Measurements from ENCODE around the gene GJA1.
"Not testable (repeated sequence)": the region's sequence is repeated elsewhere in the genome, so short reads cannot be mapped to it uniquely, and the experiment has no call there.

GJA1 gene

DNA sequence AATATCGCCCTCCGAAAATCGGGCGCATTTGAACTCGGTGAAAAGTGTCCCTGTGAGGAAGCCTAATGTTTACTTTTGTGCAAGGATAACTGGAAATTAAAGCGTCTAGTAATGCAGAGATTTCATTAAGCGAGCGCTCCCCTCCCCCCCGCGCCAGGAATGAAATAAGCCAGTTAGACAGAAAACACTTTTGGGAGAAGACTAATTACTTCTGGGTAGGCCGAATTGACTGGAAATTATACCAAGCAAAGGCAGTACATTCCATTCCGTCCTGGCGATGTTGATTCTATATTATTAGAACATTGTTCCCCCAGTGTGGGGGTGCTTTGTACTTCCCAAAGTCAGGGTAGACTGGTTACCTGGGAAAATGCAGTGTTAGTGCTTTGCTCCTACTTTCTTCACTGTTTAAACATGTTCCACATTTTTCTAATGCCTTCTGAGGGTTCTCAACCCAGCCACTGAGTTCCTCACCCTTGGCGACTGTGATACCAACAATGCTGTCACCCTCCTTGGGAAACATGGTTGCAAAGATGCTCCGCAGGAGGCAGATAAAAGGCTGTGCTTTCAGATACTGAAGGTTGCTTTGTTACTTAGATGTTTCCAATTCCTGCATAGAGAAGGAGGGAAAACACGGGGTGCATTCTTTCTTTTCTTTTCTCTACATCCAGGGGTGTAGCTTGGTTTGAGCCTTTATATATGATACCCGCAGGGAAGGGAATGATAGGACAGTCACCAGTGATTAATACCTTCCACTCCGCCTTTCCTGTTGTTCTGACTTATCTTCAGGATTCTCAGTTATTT, 2.6 kb downstream of the GJA1 start:
- no peak for DNase-seq

DNA sequence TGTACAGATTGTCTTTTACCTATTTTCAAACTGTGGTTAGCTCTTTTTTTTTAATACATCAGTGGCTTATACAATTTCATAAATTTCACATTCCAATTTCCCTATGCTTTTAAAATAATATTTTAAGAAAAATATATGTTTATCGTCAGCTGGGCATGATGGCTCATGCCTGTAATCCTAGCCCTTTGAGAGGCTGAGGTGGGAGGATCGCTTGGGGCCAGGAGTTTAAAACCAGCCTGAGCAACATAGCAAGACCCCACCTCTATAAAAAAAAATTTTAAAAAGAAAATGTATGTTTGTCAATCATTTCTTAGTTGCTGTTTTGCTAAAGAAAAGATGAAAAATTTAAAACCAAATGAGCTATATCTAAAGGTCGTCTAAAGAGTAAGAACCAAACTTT, 3.4 kb downstream of the GJA1 start:
- no peak for DNase-seq

DNA sequence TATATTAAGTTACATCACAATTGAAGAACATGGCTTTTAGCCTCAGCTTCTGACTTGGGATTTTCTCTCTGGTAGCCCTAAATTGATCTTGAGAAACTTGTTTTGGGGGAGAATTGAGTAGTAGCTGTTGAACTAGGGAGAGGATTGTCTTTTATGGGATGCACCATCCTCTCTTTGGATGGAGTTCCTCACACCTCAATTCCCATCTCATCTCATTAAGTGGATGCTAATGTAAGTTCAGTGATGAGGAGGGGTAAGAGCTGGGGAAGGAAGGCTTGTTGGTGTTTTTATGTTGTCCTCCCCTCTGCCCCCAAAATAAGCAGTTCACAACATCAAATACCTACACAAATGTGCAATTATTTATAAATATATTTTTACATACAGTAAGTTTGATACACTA, 4.0 kb downstream of the GJA1 start:
- no peak for DNase-seq

DNA sequence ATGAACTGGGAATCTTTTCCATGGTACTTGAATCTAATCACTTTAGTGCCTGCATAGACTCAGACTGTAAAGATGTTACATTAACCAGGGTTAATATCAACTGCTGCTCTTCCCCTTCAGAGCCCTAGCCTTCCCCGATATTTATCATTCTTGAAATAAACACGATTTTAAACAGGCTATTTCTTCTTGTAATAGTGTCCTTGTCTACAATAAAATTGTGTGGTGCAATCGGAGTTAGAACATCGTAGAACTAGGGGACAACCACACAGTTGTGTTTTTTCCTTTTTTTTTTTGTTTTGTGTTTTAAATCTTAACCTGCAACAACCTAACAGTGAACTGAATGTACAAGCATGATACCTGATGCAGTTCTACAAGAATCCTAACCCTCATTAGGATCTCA, 4.5 kb downstream of the GJA1 start:
- DNase-seq = no peak

DNA sequence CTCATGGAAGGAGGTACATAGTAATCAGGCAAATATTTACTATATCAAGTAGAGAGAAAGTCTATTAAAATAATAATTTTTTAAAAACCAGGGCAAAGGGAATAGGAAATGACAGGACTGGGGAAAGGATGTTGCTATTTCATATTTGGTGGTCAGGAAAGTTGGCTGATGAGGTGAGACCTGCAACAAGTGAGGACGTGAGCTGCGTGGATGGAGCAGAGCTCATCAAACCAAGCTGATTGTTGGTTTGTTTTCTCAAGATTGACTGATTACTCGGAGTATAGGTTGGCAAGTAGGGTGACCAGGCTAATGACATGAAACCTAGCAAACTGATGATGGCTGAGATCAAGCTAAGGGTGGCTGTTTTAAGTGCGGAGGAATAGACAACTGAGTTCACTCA, 6.0 kb downstream of the GJA1 start:
- no peak for DNase-seq

DNA sequence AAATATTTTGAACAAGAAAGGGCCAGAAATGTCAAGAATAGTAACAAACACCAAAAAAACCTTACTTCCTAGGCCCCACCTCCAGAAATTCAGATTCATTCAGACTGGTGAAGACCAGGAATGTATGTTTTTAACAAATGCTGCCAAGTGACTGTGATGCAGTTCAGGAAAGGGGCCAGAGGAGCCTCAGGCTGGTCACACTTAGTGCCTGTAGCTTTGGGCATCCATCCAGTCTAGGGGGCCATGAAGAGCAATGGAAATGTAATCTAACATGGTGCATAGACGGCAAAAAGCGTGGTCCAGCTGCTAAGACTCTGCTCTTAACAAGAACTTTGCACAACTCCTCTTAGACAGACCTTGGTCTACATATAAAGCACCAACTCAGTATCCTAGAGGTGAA, 7.1 kb downstream of the GJA1 start:
- DNase-seq = no peak

DNA sequence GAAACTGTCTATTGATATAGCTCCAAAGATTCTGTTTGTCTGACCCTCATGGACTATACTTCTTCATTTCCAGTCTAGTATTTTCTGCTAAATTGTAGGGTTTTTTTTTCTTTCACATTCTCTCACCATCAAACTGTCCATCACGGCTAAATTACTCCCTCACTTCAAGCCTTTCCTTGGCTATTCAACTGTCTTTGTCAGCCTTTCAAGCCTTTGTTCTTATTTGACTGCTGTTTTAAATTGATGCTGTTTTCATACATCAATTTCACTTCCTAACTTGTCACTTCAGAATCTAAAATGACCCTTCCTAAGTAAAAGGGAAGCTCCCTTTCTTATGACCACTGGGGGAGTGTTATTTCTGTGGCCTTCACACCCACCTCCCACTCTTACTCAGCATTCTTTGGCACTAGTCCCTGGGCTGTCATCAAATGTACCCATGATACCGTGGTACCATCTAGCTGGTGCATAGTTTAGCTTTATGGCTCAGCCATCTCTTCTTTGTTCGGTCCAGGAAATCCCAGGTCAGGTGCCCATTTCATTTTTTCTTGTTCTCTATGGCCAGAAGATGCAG, 8.6 kb downstream of the GJA1 start:
- DNase-seq = no peak

DNA sequence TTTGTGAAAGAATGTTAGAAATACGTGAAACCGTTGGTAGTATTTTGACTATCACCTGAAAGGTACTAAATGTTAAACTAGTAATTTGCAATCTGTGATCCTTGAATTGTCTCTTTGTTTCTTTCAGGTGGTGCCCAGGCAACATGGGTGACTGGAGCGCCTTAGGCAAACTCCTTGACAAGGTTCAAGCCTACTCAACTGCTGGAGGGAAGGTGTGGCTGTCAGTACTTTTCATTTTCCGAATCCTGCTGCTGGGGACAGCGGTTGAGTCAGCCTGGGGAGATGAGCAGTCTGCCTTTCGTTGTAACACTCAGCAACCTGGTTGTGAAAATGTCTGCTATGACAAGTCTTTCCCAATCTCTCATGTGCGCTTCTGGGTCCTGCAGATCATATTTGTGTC, 11.3 kb downstream of the GJA1 start:
- DNase-seq = not testable (repeated sequence)

DNA sequence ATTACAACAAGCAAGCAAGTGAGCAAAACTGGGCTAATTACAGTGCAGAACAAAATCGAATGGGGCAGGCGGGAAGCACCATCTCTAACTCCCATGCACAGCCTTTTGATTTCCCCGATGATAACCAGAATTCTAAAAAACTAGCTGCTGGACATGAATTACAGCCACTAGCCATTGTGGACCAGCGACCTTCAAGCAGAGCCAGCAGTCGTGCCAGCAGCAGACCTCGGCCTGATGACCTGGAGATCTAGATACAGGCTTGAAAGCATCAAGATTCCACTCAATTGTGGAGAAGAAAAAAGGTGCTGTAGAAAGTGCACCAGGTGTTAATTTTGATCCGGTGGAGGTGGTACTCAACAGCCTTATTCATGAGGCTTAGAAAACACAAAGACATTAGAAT, 12.3 kb downstream of the GJA1 start:
- not testable (repeated sequence) for DNase-seq

DNA sequence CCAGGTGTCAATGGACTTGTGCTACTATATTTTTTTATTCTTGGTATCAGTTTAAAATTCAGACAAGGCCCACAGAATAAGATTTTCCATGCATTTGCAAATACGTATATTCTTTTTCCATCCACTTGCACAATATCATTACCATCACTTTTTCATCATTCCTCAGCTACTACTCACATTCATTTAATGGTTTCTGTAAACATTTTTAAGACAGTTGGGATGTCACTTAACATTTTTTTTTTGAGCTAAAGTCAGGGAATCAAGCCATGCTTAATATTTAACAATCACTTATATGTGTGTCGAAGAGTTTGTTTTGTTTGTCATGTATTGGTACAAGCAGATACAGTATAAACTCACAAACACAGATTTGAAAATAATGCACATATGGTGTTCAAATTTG, 13.1 kb downstream of the GJA1 start:
- DNase-seq = not testable (repeated sequence)

DNA sequence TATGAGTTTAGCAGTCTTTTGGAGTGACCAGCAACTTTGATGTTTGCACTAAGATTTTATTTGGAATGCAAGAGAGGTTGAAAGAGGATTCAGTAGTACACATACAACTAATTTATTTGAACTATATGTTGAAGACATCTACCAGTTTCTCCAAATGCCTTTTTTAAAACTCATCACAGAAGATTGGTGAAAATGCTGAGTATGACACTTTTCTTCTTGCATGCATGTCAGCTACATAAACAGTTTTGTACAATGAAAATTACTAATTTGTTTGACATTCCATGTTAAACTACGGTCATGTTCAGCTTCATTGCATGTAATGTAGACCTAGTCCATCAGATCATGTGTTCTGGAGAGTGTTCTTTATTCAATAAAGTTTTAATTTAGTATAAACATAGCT, 13.9 kb downstream of the GJA1 start:
- DNase-seq = no peak

DNA sequence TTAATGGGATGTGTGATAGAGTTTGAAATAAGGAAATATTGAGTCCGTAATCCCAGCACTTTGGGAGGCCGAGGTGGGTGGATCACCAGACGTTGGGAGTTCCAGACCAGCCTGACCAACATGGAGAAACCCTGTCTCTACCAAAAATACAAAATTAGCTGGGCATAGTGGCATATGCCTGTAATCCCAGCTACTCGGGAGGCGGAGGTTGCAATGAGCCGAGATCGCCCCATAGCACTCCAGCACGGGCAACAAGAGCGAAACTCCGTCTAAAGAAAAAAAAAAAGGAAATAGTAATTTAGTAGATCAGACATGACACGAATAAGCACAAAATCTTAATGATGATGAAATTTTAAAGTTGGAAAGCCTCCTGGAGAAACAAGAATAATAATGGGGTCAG, 14.8 kb downstream of the GJA1 start:
- DNase-seq = no peak

DNA sequence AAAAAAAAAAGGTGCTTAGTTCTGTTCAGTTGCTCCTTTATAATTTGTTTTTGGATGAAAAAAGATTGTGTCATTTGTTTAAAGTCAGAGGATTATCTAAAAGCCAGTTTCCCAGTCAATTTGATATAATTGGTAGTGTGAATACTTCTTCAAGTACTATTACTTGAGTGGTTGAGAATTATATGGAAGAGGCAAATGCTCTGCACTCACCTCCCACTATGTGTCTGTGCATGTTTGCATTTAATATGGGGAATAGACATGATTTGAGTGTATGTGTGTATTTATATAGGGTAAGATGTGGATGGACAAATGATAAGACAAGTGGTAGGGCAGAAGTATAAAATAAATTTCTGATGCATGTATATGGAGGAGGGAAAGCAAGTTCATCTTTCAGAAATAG, 15.8 kb downstream of the GJA1 start:
- DNase-seq = no peak

DNA sequence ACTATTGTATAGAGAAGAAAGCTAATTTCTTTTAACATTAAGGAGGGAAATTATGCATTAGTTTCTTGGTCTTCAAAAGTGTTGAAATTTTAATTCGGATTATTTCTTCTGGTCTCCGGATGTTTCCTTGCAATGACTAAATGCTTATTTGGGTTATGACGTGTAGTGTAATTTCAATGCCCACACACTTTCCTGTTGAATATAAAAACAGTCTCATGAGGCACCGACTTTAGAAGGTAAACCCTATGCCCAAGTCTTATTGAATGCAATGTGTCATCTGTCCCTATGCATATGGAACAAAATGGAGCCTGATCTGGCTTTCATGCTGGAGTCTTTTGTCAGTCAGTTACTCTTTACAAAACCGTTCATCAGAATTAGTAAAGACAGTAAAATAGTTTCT, 17.7 kb downstream of the GJA1 start:
- DNase-seq = no peak

DNA sequence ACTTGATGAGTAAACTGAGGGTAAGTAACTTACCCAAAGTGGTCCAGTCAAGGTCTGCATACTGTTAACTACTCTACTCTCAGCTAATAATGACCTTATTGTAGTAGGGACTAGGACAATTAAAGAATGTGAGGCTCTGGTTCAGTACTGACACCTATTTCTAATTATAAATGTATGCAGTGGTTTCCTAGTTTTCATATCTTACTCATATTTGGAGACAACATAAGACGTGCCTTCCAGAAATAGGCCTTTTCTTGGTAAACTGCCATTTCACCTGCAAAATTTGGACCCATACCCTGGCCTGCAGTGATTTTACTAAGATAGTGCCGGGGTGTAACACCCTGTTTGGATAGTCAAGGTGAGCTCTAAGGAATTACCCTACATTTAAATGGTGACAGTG, 24.7 kb downstream of the GJA1 start:
- no peak for DNase-seq

DNA sequence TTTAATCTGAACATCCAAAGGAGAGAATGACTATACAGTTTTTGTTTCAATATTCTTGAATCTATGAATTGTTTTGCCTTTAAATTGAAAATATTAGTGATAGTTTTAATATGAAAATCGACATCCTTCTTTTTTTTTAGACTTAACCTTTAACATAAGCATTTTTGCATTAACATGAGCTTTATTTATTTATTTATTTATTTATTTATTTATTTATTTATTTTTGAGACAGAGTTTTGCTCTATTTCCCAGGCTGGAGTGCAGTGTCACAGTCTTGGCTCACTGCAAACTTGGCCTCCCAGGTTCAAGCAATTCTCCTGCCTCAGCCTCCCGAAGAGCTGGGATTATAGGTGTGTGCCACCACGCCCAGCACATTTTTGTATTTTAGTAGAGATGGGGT, 27.6 kb downstream of the GJA1 start:
- no peak for DNase-seq

DNA sequence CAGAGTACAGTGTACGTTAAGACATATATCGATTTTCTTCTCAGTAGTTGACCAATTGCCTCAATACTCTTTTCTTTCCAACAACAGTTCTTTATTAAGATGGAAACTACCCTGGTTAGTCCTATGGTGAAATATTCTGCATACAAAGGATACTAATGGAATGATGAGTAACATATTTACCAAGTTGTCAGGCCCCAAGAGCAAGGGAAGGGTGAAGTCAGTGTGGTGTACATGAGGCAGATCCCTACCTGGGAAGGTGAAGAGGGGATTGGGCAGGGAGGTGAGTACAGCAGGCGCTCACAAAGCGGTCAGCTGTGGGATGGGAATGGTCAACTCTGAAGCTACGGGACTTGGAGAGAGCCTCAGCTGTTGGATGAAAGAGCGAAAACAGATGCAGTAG, 29.7 kb downstream of the GJA1 start:
- no peak for DNase-seq

DNA sequence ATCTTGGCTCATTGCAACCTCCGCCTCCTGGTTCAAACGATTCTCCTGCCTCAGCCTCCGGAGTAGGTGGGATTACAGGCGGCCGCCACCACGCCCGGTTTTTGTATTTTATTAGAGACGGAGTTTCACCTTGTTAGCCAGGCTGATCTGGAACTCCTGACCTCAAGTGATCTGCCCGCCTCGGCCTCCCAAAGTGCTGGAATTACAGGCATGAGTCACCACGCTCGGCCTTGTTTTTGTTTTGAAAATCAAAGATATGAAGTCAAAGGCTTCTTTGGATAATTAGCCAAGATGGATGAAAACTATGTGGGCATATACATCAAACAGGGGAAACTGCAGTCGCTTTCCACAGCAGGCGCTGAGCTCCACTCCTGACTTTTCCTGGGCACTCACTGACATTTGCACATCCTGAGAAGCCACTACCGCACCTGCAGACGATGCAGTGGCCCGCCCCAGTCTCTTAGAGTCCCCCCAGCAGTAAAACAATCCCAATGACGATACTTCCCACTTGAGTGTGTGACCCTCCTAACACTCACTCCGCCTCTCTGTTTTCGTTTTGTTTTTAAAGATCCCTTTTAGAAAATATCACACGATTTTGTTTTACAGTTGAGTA, 44.1 kb downstream of the GJA1 start:
- no peak for DNase-seq

DNA sequence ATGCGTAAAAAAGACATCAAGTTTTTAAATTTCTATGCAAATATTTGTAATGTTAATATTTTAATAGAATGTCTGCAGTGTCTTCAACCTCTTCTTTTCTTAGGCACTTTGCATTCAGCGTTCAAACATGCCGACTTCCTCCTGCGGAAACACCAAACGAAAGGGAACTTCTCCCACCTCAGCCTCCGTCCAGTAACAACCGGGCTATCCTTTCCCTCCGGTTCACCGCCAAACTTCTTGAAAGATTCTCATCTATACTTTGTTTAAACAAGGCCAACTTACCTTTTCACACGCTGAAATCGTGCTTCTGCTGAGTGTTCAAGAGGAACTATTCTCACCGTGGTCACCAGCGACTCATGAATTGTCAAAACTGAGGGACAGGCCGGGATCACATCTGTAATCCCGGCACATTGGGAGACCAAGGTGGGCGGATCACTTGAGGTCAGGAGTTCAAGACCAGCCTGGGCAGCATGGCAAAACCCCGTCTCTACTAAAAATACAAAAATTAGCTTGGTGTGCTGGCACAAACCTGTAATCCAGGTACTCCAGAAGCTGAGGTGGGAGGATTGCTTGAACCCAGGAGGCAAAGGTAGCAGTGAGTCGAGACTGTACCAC, 44.8 kb downstream of the GJA1 start:
- DNase-seq = no peak

DNA sequence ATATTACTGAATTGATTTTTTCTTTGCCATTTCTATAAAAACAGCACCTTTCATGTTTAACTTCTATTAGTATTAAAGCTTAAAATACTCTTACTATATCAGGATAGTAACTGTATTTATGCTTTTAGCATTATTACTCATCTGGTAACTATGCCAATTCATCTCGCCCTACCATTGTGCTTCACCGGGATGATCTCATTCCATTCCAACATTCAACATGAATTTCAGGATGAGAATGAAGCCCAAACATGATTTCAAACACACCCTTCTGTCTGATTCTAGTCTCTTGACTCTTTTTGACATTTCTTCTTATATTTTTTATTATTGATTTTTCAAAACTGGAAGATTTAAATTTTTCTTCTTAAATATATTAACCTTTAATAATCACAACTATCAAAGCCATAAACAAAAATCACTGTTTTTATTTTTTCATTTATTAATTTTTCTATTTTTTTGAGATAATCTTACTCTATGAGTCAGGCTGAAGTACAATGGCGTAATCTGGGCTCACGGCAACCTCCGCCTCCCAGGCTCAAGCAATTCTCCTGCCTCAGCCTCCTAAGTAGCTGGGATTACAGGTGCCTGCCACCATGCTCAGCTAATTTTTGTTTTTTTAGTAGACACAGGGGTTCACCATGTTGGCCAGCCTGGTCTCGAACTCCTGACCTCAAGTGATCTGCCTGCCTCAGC, 46.7 kb downstream of the GJA1 start:
- no peak for DNase-seq

DNA sequence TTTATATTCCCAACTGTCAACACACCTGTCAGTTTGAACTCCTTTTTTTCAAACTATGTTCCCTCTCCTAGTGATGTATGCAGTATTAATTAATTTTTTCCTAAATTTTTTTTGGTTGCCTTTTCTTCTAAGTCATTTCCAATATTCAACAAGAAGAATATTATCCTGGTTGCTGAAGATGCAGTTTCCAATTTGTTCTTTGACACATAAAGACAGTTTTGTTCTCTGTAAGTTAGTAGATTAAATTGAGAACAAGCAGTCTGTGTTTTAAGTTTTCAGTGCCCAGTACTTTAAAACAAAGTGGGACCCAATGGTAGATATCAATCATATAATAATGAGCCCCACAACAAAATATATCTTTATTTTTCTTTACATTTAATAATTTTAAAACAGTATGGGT, 47.3 kb downstream of the GJA1 start:
- DNase-seq = no peak

DNA sequence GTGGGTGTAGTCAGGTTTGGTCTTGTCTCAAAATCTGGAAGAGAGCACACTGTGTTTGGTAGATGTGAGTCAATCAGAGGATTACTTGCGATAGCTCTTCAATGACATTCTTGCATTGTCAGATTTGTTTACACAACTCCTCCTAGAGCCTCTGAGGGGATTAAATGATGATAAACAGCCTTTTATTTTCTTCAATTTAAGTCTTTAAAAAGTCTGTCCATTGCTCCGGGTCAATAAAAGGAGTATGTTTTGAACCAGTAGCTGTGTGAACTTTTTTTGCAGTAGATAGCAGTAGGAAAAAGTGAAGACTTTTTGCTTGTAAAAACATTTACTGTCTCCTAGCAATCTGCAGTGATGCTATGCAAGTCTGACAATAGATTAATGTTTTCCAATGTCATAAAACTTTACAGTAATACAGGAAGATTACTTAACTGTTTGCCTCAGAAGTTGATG, 49.9 kb downstream of the GJA1 start:
- DNase-seq = no peak

DNA sequence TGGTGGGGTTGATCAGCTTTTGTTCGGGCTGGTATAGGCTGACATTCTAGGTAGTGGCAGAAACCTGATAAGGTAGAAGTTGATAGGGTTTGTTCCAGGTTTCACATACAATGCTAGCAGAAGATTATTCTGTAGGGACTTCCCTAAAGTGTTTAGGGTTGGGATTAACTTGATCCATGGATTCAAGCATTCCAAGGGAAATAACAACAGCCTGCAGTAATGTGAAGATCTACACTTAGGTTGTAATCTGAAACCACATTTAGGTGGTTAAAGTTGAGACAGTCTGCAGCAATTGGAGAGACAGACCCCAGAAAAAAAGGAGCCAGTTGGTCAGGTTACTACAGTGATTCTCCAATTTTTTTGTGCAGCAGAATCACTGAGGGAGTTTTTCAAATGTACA, 56.1 kb downstream of the GJA1 start:
- DNase-seq = no peak
